Cerebellar cortex (tissue), 1 donor: ENCODE results near the gene MED26.
"Not testable (repeated sequence)": the region's sequence is repeated elsewhere in the genome, so short reads cannot be mapped to it uniquely, and the experiment has no call there.

Experiments used
- DNase-seq: peaks from one replicate; pipeline ENCODE4 v3.0.0-alpha.2; 2015; ENCODE audit warnings: low spot score

Gene MED26

DNA sequence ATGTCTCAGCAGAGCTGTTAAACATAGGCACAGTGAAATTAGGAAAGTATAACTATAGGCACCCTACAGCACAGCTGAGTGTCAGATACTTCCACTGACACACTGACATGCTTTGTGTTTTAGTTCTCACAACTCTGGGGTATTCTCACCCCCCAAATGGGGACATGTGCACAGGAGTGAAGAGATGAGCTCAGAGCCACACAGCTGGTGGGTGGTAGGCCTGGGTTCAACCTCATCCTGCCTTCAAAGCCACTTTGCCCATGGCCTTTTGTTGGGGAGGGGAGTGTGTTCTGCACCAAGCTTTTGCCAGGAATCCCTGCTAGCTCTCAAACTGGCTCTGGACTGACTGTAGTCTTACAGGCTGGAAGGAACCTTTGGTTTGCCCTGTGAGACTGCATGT, 54.1 kb downstream of the MED26 start:
- DNase-seq: no peak

DNA sequence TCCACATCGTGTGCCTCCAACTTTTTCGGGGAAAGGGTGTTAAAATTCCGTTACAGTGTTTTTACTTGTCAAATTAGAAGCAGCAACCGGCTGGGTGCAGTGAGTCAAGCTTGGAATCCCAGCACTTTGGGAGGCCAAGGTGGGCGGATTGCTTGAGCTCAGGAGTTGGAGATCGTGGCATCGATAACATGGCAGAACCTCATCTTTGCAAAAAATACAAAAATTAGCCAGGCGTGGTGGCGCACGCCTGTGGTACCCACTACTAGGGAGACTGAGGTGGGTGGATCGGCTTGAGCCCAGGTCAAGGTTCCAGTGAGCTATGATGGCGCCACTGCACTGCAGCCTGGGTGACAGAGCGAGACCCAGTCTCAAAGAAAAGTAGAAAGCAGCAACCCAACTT, 54.7 kb downstream of the MED26 start:
- no peak for DNase-seq

DNA sequence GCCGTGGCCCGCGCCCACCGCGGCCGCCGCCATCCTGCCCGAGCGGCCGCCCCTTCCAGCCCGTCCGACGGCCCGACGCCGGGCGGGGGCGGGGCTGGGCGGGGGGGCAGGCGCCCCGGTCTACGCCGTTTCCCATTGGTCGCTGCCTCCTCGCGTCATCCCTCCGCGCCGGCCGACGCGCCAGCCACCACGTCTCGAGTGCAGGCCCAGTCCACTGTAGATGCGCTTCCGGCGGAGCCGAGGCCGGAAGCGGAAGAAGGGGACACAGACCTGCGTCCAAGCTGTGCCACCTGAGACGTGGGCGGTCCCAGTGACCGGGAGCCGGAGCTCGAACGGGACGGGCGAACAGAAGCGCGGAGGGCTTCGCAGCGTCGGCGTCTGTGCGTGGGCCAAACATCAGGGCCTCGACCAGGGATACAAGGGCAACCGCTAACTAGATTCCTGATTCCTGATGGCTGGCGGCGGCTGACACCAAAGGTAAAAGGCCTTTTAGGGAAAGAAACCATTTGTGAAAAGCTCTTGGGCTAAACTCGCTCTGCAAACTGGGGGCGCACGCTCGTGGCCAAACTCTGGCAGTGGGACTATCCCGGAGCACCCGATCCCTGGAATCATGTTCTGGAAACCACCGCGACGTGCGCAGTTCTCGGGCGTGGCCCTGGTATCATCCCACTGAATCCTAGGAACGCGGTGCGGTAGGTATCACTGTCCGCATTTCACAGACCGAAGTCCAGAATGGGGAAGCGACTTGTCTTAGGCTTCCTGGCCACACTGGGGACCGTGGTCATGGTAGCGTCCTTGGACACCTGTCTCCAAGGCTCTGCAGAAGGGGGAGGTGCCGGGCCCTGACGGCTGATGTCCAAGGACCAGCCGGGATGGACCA, 55.4 kb downstream of the MED26 start, which contains the start of gene SLC35E1:
Gene SLC35E1, minus strand, starts transcription at position 84 of the 880 bp plus-strand sequence. Its CDS starts 51 bp downstream, at position 33.
- DNase-seq: peak; percentile 97

DNA sequence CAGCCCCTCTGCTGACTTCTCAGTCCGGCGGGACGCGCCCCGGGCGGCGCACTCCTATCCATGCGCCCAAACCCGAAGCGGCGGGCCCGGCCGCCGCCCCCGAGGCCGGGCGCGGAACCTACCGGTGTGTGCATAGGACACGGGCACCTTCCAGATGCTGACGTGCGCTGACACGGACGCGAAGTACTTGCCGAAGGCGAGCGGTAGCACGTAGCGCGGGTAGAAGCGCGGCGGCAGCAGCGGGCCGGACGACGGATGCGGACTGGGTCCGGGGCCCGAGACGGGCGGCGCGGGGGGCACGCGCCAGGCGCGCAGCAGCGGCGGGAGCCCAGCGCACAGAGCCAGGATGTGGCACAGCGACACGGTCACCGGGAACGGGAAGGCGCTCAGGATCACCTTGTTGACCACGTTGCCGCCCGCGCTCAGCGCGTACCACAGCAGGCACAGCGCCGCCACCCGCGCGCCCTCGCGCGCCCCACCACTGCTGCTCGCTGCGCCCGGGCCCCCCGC, 56.1 kb downstream of the MED26 start:
- no peak for DNase-seq

DNA sequence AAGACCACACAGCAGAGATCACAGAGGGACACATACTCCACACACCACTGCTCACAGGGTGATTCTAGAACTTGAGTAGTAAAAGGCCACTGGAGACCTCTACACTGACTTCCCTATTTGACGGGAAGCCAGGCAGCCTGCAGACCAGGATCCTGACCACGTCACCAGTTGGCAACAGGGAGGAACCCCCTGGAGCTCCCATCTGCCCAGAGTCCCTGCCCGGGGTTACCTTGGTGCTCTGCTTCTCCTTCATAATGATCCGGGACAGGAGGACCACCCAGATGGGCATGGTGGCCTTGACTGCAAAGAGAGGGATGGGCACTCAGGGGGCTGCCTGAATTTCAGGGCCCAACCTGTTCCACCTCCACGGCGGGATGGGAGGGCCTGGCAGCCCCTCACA, 56.7 kb downstream of the MED26 start:
- DNase-seq: no peak

DNA sequence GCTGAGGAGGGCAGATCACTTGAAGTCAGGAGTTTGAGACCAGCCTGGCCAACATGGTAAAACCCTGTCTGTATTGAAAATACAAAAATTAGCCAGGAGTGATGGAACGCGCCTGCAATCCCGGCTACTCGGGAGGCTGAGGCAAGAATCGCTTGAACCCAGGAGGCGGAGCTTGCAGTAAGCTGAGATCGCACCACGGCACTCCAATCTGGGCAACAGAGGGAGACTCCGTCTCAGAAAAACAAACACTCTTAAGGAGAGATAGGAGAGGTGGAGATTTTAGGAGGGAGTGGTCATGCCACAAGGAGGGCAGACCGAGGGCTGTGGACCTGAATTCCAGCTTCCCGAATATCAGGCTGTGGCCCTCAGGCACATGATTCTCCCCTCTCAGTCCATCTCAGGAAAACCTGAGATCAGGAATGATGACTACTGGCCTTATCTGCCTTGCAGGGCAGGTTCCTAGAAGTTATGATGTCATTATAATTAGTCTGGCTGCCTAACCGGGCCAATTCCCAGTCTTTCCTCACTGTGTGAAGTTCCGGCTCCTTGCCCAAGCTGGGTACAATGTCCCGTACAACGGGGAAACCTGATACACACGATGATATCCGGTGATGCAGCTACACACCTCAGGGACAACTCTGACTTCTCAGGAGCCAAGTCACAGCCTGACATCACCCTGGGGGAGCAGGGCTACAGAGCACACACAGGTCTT, 58.2 kb downstream of the MED26 start:
- DNase-seq: no peak

DNA sequence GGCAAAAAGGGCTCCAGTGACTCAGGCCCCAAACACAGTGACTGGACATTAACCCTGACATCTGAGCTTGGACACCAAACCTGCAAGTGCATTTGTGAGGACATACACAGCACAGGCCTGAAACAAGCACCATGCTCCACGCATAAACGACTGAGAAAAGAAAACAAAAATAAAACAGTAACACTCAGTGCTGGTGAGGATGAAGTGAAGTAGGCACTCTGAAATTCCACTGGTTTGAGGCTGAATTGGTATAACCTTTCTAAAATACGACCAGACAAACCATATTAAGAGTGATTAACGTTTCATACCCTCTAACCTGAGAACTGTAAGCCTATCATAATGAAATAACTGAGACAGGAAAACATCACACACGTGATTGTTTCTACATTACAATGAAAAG, 61.3 kb downstream of the MED26 start:
- no peak for DNase-seq

DNA sequence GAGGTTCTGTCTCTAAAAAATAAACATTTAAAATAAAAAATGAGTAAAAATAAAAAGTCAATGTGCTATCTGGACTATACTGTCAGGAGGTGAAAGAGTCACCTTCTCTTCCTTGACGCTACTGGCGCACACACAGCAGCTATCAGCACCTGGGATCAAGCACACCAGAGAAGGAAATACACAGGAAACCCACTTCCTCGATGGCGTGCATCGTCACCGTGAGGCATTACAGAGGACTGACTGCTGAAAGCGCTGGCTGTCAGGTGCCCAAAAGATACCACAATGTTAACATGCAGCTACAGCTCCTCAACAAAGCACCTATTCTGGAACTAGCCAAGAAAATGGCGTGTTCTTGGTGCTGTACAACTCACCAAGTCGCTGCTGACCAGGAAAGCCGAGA, 61.8 kb downstream of the MED26 start:
- DNase-seq: no peak

DNA sequence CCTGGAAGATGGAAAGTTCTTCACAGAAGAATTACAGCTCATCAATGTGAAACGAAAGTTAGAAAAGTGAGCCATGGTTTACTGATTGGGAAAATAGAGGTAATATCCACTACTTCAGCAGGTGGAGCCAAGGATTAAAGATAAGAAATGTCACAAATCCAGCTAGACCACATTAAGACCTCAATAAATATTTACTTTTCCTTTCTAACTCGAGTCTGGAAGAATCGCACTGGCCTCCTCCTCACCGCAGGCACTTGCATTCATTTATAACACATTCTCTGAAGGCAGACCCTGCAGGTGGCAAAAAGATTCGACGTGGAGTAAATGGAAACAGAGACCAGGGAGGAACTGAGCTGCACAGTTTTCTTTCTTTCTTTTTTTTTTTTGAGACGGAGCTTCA, 63.2 kb downstream of the MED26 start:
- no peak for DNase-seq

DNA sequence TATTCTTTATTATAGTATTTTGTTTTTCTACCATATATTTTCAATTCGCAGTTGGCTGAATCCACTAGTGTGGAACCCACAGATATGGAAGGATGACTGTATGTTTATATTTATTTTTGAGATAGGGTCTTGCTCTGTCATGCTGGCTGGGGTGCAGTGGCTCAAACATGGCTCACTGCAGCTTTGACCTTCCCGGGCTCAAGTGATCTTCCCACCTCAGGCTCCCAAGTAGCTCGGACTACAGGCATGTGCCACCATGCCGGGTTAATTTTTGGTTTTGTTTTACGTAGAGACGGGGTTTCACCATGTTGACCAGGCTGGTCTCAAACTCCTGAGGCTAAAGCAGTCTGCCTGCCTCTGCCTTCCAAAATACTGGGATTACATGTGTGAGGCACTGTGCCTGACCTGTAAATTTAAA, 65.4 kb downstream of the MED26 start:
- no peak for DNase-seq

DNA sequence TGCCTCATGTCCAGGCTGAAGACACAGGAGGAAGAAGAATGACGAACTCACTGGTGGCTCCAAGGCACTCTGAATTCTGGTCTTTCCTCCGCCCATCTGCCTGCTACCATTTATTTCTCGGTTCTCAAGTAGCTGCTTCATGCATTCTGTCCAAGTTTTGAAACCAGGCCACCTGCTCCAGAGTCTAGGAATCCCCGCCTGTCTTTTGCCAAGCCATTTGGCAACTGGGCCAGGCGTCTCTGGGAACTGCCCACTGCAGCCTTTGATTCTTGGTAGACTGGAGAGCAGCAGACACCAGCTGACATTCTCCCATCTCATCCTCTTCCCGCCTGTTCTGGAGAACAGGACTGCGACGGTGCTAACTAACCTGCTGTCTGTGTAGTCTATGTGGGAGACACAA, 66.6 kb downstream of the MED26 start:
- DNase-seq: peak; percentile 85

DNA sequence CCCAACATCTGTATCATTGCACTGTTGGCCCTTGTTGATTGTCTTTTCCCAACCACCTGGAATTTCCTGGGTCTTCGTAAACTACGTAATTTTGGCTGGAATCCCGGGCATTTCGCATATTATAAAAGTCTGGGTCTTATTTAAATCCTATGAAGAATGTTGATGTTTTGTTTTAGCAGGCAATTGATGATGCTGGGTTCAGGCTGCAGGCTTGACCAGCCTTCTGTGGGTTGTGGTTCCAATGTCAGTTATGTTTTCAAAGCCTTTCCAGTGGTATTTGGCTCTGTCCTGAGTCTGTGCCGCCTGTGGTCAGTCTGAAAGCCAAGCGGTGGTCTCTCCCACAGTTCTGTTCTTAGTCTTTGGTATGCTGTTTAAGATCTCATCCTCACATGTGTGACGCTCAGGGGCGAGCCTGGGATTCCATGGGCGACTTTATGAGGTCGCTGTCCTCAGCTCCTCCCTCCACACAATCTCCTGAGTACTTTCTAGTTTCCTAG, 68.2 kb downstream of the MED26 start:
- no peak for DNase-seq

DNA sequence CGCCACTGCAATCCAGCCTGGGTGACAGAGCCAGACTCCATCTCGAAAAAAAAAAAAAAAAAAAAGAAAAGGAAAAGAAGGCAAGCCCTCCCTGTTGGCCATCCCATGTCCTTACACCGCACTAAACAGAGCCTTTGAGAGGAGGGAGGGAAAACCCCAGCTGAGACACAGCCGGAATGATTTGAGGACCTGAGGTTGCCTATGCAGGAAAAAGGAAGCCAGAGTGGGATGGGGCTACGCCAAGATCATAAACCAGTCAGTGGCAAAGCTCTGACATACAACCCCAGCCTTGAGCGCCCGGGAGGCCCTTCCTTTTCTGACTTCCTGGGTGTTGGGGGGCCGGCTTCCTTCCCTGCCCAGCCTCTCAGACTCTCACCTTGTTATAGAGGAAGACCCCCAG, 73.2 kb downstream of the MED26 start:
- no peak for DNase-seq

DNA sequence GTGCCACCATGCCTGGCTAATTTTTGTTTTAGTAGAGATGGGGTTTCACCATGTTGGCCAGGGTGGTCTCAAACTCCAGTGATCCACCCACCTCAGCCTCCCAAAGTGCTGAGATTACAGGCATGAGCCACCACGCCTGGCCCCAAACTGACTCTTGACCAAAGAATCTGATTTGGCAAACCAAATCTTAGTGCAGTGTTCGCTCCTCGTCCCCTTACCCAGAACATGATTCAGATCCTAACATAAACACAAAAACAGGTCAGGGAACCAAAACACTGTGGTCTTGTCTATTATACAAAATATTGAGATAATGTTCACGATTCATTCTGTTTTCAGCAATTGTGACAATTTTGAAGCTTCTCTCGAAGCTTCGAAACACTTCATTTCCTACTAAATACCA, 76.1 kb downstream of the MED26 start:
- DNase-seq: not testable (repeated sequence)

DNA sequence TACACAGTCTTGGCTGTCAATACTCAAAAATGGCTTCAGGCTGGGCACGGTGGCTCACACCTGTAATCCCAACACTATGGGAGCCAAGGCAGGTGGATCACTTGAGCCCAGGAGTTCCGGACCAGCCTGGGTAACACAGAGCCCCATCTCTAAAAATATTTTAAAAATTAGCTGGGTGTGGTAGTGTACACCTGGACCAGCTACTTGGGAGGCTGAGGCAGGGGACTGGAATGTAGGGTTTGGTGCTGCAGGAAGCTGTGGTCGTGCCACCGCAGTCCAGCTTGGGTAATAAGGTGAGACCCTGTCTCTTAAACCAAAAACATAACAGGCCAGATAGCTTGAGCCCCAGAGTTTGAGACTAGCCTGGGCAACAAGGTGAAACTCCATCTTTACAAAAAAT, 79.0 kb downstream of the MED26 start:
- DNase-seq: no peak

DNA sequence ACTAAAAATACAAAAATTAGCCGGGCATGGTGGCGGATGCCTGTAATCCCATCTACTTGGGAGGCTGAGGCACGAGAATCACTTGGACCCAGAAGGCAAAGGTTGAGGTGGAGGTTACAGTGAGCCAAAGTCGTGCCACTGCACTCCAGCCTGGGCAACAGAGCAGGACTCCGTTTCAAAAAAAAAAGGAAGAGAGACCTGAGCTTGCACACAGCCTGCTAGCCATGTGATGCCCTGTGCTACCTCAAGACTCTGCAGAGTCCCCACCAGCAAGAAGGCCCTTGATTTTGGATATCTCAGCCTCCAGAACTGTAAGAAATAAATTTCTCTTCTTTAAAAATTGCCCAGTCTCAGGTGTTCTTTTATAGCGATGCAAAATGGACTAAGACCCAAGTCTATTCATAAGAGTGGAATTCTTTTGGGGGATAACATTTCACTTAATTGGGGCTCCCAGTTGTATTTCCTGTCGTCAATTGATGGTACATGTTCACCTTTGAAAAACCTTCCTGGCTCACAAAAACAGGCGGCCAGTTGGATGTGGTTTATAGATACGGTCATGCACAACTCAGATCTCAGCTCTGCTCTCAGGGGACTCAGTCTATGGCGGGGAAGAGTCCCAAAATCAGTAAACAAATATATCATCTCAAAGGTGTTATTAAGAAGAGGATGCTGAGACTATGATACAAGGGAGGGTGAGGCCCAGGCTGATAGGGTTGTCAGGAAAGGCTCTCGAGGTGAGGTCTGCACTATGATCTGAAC, 83.4 kb downstream of the MED26 start:
- no peak for DNase-seq

DNA sequence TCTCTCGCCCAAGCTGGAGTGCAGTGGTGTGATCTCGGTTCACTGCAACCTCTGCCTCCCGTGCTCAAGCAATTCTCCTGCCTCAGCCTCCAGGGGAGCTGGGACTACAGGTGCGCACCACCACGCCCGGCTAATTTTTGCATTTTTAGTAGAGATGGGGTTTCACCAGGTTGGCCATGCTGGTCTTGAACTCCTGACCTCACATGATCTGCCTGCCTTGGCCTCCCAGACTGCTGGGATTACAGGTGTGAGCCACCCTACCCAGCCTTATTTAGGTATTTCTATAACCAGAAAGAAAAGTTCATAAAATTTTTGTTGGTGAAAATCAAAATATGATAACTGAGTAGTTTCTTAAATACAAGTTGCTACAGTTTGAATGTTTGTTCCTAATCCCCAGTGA, 84.3 kb downstream of the MED26 start:
- DNase-seq: not testable (repeated sequence)

DNA sequence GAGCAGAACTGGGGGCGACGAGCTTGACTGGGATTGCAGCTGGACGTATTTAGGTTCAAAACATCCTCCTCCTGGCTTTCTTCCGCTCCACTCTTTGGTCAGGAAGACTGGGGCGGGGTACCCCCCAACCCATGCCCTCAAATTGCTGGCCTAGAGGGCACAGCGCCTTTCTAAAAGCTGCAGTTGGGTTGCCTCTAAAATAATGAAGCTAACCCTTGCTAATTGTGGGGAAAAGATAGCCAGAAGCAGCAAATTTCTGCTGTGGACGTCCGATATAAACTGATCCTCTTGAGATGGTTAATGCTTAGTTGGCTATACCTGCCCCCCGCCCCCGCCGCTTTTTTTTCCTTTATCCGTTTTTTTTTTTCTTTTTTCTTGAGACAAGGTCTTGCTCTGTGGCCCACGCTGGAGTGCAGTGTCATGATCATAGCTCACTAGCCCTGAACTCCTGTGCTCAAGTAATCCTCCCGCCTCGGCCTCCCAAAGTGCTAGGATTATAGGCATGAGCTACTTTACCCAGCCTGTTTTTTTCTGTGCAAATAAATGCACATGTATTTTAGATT, 85.0 kb downstream of the MED26 start:
- DNase-seq: no peak

DNA sequence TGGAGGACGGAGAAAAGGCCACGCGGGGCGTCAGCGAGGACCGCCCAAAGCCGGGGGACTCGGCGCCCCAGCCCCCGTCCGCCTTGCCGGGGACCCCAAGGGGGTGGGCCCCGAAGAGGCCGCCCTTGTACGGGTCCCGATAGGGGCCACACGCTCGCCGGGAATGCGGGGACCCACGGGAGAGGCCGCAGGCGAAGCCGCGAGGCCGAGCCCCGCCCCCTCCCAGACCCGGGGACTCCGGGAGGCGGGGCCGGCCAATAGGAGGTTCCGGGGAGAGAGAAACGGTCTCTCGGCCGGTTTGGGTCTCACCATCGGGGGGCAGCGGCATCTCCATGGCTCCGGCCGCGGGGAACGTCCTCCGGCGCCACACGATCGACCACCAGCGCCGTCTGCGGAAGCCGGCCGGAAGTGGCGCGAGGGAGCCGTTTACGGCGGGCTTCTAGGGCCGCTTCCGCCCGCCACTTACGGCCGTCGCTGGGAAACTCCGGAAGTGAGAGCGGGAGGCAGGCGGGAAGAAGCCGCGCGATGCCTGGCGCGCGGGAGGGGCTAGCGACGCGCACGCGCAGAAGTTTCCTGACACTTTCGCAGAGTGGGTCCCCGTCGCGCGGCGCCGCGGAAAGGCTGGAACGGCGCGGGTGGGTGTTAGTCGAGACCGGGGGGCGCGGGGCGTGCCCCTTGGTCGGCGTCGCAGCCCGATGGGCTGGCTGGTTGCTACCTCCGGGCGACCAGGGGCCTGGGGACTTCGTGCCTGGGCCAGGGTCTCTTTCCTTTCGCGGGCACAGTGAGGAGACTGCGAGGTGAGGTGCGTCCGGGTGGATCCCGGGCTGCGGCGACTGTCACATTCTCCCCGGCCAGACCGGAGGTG, 85.7 kb downstream of the MED26 start, which contains the start of gene CHERP:
Gene CHERP, minus strand, starts transcription at position 393 of the 865 bp plus-strand sequence. Its CDS starts 59 bp downstream, at position 334.
- peak; percentile 93 for DNase-seq

DNA sequence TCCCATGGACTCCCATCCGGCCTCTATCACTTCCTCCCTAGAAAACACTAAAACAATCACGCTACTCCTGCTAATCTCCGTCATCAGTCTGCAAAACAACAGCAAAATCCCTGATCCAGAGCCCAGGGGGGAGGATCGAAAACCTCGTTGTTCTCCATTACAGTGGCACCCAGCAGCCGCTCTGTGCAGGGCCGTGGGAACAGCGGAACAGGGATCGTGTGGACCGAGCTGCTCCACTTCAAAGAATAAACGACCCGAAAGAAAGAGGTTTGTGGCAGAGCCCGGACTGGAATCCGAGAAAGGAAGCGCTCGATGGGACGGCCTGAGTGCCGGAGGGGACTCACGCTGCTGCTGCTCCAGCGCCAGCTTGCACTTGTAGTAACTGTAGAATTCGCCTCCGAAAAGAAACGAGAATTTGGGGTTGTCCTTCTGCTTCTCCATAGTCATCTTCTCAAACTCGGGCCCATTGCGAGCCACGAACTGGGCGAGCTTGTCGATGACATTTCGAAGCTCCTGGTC, 86.4 kb downstream of the MED26 start:
- no peak for DNase-seq
